HepG2 (cell line): Measurements from ENCODE around the gene IRF2BPL. TPM values are rescaled to one million over a fixed set of nuclear protein-coding genes. Genes with fewer than 3 reads are reported as not detected.

Experiments used
- ATRX ChIP-seq: sonication (generic); formaldehyde crosslinking; IDR thresholded peaks from 2 replicates; pipeline ENCODE4 v1.4.0; 2020; ENCODE audit warnings: missing genetic modification reagents, borderline replicate concordance
- EED ChIP-seq: sonication (generic); formaldehyde crosslinking; IDR thresholded peaks from 2 replicates; pipeline ENCODE4 v1.5.0; 2020; ENCODE audit warnings: mild to moderate bottlenecking, missing genetic modification reagents
- GTF3A ChIP-seq: sonication (generic); formaldehyde crosslinking; conservative IDR thresholded peaks from 2 replicates; pipeline ENCODE4 v1.4.0; 2020; ENCODE audit warnings: mild to moderate bottlenecking, missing genetic modification reagents
- IRF9 ChIP-seq: sonication (generic); formaldehyde crosslinking; IDR thresholded peaks from 2 replicates; pipeline ENCODE4 v1.8.0; 2022; ENCODE audit warnings: missing genetic modification reagents, mild to moderate bottlenecking, borderline replicate concordance
- MAFK ChIP-seq, 2 experiments: IDR thresholded peaks in 1 of 2; conservative IDR thresholded peaks in 1 of 2; 2 replicates each; pipeline ENCODE4 v1.6.1; 2011; ENCODE audit warnings: improper control_type of control experiment in 2 of 2, low read length in 2 of 2
- MLX ChIP-seq: IDR thresholded peaks from 2 replicates; pipeline ENCODE4 v1.6.1; 2016
- MXI1 ChIP-seq: IDR thresholded peaks from 3 replicates; pipeline ENCODE4 v1.6.1; 2012; ENCODE audit warnings: low read depth, low read length, inconsistent platforms, borderline replicate concordance
- POLR2AphosphoS2 ChIP-seq: IDR thresholded peaks from 2 replicates; pipeline ENCODE4 v1.6.1; 2011; ENCODE audit warnings: low read depth, low read length, improper control_type of control experiment
- RAD21 ChIP-seq: fragments of 450-650 bp; formaldehyde crosslinking; IDR thresholded peaks from 2 replicates; pipeline ENCODE4 v1.5.0; 2020; ENCODE audit warnings: mild to moderate bottlenecking
- SP1 ChIP-seq, 2 experiments: fragments of 450-650 bp in 1 of 2; sonication (generic) in 1 of 2; formaldehyde crosslinking in 1 of 2; IDR thresholded peaks; 2 replicates each; pipeline versions ENCODE4 v1.4.0 to v1.6.1; 2016 to 2020; ENCODE audit warnings: missing genetic modification reagents in 1 of 2
- ZBTB38 ChIP-seq: sonication (generic); formaldehyde crosslinking; IDR thresholded peaks from 2 replicates; pipeline ENCODE4 v1.5.1; 2020; ENCODE audit warnings: mild to moderate bottlenecking, missing genetic modification reagents
- ZFP36L2 ChIP-seq: sonication (generic); formaldehyde crosslinking; IDR thresholded peaks from 2 replicates; pipeline ENCODE4 v1.4.0; 2020; ENCODE audit warnings: missing genetic modification reagents
- ZNF224 ChIP-seq: sonication (generic); formaldehyde crosslinking; IDR thresholded peaks from 2 replicates; pipeline ENCODE4 v1.5.0; 2020; ENCODE audit warnings: mild to moderate bottlenecking, missing genetic modification reagents
- ZNF234 ChIP-seq: sonication (generic); formaldehyde crosslinking; conservative IDR thresholded peaks from 2 replicates; pipeline ENCODE4 v1.5.1; 2020; ENCODE audit warnings: mild to moderate bottlenecking, missing genetic modification reagents
- ZNF484 ChIP-seq: sonication (generic); formaldehyde crosslinking; IDR thresholded peaks from 2 replicates; pipeline ENCODE4 v1.5.1; 2020; ENCODE audit warnings: mild to moderate bottlenecking, low read depth, missing genetic modification reagents, borderline replicate concordance
- ZNF772 ChIP-seq: sonication (generic); formaldehyde crosslinking; IDR thresholded peaks from 2 replicates; pipeline ENCODE4 v1.5.0; 2020; ENCODE audit warnings: mild to moderate bottlenecking, missing genetic modification reagents
- ZSCAN30 ChIP-seq: sonication (generic); formaldehyde crosslinking; IDR thresholded peaks from 2 replicates; pipeline ENCODE4 v1.5.0; 2020; ENCODE audit warnings: mild to moderate bottlenecking, missing genetic modification reagents
- polyA plus RNA-seq, 8 experiments: library from polyadenylated mRNA; depleted of rRNA in 3 of 8; stranded (reverse) in 7 of 8; unstranded in 1 of 8; fragments of >200 nt; fragmentation: Illumina TruSeq in 4 of 8; extraction: Trizol in 4 of 8; gene quantifications; 2 replicates each; pipeline versions ENCODE4 v1.2.1 to v1.2.3, GENCODE V29; 2011 to 2016; ENCODE audit warnings: low read depth in 4 of 8, missing spikeins in 1 of 8, mixed read lengths in 1 of 8; ENCODE audit not compliant: insufficient read depth in 1 of 8
- total RNA-seq, 5 experiments: library from RNA; depleted of rRNA; stranded (reverse); fragments of >200 nt; fragmentation: Illumina TruSeq; extraction: Trizol; gene quantifications; 2 replicates each; pipeline ENCODE4 v1.2.3, GENCODE V29; 2016; ENCODE audit warnings: low read depth in 1 of 5
- TF ChIP-seq, protein P1 (sequence below): IDR thresholded peaks from 2 replicates; pipeline ENCODE4 v1.6.1; 2016; ENCODE audit warnings: missing compliant biosample characterization, missing genetic modification reagents, borderline replicate concordance
- TF ChIP-seq, protein P2 (sequence below): sonication (generic); formaldehyde crosslinking; IDR thresholded peaks from 2 replicates; pipeline ENCODE4 v1.8.1; 2023; ENCODE audit warnings: mild to moderate bottlenecking, missing genetic modification reagents, borderline replicate concordance
- TF ChIP-seq, protein P3 (sequence below), 2 experiments: sonication (generic) in 1 of 2; formaldehyde crosslinking in 1 of 2; IDR thresholded peaks; 2 replicates each; pipeline versions ENCODE4 v1.5.1 to v1.6.1; 2011 to 2020; ENCODE audit warnings: borderline replicate concordance in 1 of 2, low read depth in 1 of 2, low read length in 1 of 2, mild to moderate bottlenecking in 1 of 2, missing genetic modification reagents in 1 of 2, moderate library complexity in 1 of 2

IRF2BPL gene
- total and polyA plus RNA-seq, 2 of the 13 experiments (the other 11 are each of a cell fraction or from before 2014, with no cell fraction given) = 6.6 to 8.4 TPM

DNA sequence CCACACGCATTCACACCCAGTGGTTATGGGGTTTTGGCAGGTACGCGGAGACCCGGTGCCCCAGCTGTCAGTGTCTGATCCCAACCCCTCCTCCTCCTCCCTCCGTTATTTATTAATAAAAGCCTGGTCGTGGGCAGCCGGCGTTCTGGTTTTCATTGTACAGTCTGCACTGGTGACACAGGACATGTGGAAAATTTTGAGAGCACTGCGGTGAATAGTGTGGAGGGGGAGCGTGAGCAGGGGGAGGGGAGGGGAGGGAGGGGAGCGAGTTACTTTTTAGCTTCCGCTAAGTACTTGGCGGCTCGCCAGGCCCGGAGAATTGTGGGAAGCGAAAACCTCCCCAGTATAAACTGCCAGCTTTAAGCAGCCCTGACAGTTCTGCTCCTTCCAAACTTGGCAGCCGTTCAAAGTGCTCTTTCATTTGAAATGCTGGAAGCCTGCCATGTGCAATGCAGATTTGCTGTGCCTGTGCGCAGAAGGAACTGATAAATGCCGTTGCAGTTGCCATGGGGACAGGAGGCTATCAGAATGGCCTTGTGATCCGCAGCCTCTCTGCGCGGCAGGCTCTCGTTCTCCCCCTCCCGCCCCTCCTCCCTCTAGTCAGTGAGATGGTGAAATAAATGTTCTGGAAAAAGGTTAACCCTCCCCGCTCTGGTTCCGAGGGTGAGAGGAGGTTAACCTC, 11.7 kb upstream of the IRF2BPL start (continued):
- TF ChIP-seq ATRX (CRISPR knock-in tag) (no peak), RAD21 (CRISPR knock-in tag) (no peak; the same call in 1 of the 2 replicates), ZBTB38 (CRISPR knock-in tag) (peak; percentile 61; the same call in 1 of the 2 replicates), POLR2AphosphoS2 (no peak), ZNF484 (CRISPR knock-in tag) (no peak), SP1 (IDR thresholded peaks at IDR 0.05) (no peak), SP1 (CRISPR knock-in tag; IDR thresholded peaks at IDR 0.05) (no peak), ZFP36L2 (CRISPR knock-in tag) (no peak), MLX (no peak), MXI1 (peak; percentile 93; the same call in 2 of the 3 replicates), IRF9 (0 out of 2 replicates have a peak, but pooled peaks have one; percentile 17), GTF3A (CRISPR knock-in tag) (no peak), MAFK (conservative IDR thresholded peaks at IDR 0.05 in 1 of 2, IDR thresholded peaks at IDR 0.05 in 1 of 2; ENCODE audit: low read length in 2 of 2) (peak in 1 of 2 experiments; percentile 7; a peak in 1 of 4 replicates), ZNF772 (CRISPR knock-in tag) (no peak), ZNF224 (CRISPR knock-in tag) (no peak), ZSCAN30 (CRISPR knock-in tag) (no peak), ZNF234 (CRISPR knock-in tag) (no peak), EED (CRISPR knock-in tag) (no peak)
- TF ChIP-seq, protein P1, sequence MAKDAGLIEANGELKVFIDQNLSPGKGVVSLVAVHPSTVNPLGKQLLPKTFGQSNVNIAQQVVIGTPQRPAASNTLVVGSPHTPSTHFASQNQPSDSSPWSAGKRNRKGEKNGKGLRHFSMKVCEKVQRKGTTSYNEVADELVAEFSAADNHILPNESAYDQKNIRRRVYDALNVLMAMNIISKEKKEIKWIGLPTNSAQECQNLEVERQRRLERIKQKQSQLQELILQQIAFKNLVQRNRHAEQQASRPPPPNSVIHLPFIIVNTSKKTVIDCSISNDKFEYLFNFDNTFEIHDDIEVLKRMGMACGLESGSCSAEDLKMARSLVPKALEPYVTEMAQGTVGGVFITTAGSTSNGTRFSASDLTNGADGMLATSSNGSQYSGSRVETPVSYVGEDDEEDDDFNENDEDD = peak; percentile 38; the same call in 1 of the 2 replicates
- TF ChIP-seq, protein P2, sequence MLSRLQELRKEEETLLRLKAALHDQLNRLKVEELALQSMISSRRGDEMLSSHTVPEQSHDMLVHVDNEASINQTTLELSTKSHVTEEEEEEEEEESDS = no peak
- TF ChIP-seq, protein P3, sequence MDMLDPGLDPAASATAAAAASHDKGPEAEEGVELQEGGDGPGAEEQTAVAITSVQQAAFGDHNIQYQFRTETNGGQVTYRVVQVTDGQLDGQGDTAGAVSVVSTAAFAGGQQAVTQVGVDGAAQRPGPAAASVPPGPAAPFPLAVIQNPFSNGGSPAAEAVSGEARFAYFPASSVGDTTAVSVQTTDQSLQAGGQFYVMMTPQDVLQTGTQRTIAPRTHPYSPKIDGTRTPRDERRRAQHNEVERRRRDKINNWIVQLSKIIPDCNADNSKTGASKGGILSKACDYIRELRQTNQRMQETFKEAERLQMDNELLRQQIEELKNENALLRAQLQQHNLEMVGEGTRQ (IDR thresholded peaks at IDR 0.05; ENCODE audit: low read depth, low read length) = peak; percentile 49
- TF ChIP-seq, protein P3 (CRISPR knock-in tag; IDR thresholded peaks at IDR 0.05; ENCODE audit: borderline replicate concordance) = no peak
